ENCODE measurements around the gene ACTRT3.

ACTRT3 gene

GRCh38 chr3:169769287-169770181 lies at the start of gene ACTRT3:
TSS of gene ACTRT3 (minus strand) at chr3:169769561. CDS start at chr3:169769520, 41 bp downstream.
- DNase-seq, result peak; percentile 42

- no peak for DNase-seq
Observed at GRCh38 chr3:169818316-169818715, 49.0 kb upstream of the ACTRT3 start.

- DNase-seq, result no peak
Observed at GRCh38 chr3:169815590-169816150, 46.3 kb upstream of the ACTRT3 start.

GRCh38 chr3:169813757-169814517 lies 44.6 kb upstream of the ACTRT3 start:
- DNase-seq, result peak; percentile 67

GRCh38 chr3:169813278-169813677 lies 43.9 kb upstream of the ACTRT3 start:
- DNase-seq, result no peak

GRCh38 chr3:169812332-169813235 lies 43.2 kb upstream of the ACTRT3 start, which contains the start of the genes LRRC34 and LRRIQ4:
TSS of gene LRRC34 (minus strand) at chr3:169812904. CDS start at chr3:169812548, 356 bp downstream.
TSS of gene LRRIQ4 (plus strand) at chr3:169812870. CDS start at chr3:169821922, 9,052 bp downstream.
- peak; percentile 51 for DNase-seq

- no peak for DNase-seq
Observed at GRCh38 chr3:169811631-169812331, 42.4 kb upstream of the ACTRT3 start.

- no peak for DNase-seq
Observed at GRCh38 chr3:169809230-169809795, 40.0 kb upstream of the ACTRT3 start.

GRCh38 chr3:169804681-169805080 lies 35.3 kb upstream of the ACTRT3 start:
- no peak for DNase-seq

- no peak for DNase-seq
Observed at GRCh38 chr3:169792359-169792758, 23.0 kb upstream of the ACTRT3 start.

GRCh38 chr3:169790687-169791429 lies 21.5 kb upstream of the ACTRT3 start:
- DNase-seq, result no peak

- no peak for DNase-seq
Observed at GRCh38 chr3:169790219-169790618, 20.9 kb upstream of the ACTRT3 start.

- DNase-seq, result no peak
Observed at GRCh38 chr3:169787791-169788190, 18.4 kb upstream of the ACTRT3 start.

- DNase-seq, result no peak
Observed at GRCh38 chr3:169787120-169787519, 17.8 kb upstream of the ACTRT3 start.

- DNase-seq, result no peak
Observed at GRCh38 chr3:169781209-169781855, 12.0 kb upstream of the ACTRT3 start.

GRCh38 chr3:169780742-169781141 lies 11.4 kb upstream of the ACTRT3 start:
- no peak for DNase-seq

- no peak for DNase-seq
Observed at GRCh38 chr3:169777822-169778221, 8.5 kb upstream of the ACTRT3 start.

GRCh38 chr3:169774186-169774585 lies 4.8 kb upstream of the ACTRT3 start:
- no peak for DNase-seq

GRCh38 chr3:169772897-169773816 lies 3.8 kb upstream of the ACTRT3 start, which contains the start of gene MYNN:
TSS of gene MYNN (plus strand) at chr3:169773396. CDS start at chr3:169774296, 900 bp downstream.
- DNase-seq, result peak; percentile 92
